Measurements from ENCODE around the gene FCHO1.
A peak's percentile ranks its signal among the peaks of the same experiment; 100 is the strongest.

The FCHO1 gene

GRCh38 chr19:17749912-17750317, 1.4 kb upstream of the FCHO1 start:
- Histone ChIP-seq H3K36me3 (ENCODE audit: control insufficient read depth in 2 of 2, insufficient read depth in 2 of 2, low read length in 2 of 2) (no peaks in the 10 kb centered on the region), H3K9ac (ENCODE audit: low read depth in 1 of 2, low read length in 2 of 2) (no peak overlapping the region), H3K9me3 (ENCODE audit: control insufficient read depth in 2 of 2, low read length in 2 of 2) (no peaks in the 10 kb centered on the region), H3K27ac (ENCODE audit: low read depth in 2 of 2, low read length in 2 of 2) (no peak overlapping the region), H3K27me3 (ENCODE audit: control insufficient read depth in 2 of 2, insufficient read depth in 2 of 2, low read length in 2 of 2) (peaks cover 0 to 2% of the 10 kb centered on the region in 2 donors), H3K4me1 (ENCODE audit: control insufficient read depth in 2 of 2, insufficient read depth in 2 of 2, low read length in 2 of 2) (peaks cover 3 to 4% of the 10 kb centered on the region in 2 donors), H3K4me3 (ENCODE audit: low read length in 2 of 2) (no peak overlapping the region)

GRCh38 chr19:17751912-17752273, 616 bp downstream of the FCHO1 start:
- H3K4me1 ChIP-seq (ENCODE audit: control insufficient read depth in 2 of 2, insufficient read depth in 2 of 2, low read length in 2 of 2), result peaks cover 3 to 4% of the 10 kb centered on the region in 2 donors
- H3K36me3 ChIP-seq (ENCODE audit: control insufficient read depth in 2 of 2, insufficient read depth in 2 of 2, low read length in 2 of 2), result no peaks in the 10 kb centered on the region
- H3K4me3 ChIP-seq (ENCODE audit: low read length in 2 of 2), result peak overlapping the region; percentile 1 to 69
- peaks cover 0 to 2% of the 10 kb centered on the region in 2 donors for H3K27me3 ChIP-seq (ENCODE audit: control insufficient read depth in 2 of 2, insufficient read depth in 2 of 2, low read length in 2 of 2)
- no peaks in the 10 kb centered on the region for H3K9me3 ChIP-seq (ENCODE audit: control insufficient read depth in 2 of 2, low read length in 2 of 2)
- peak overlapping the region; percentile 43 to 70 for H3K27ac ChIP-seq (ENCODE audit: low read depth in 2 of 2, low read length in 2 of 2)
- H3K9ac ChIP-seq (ENCODE audit: low read depth in 1 of 2, low read length in 2 of 2), result peak overlapping the region in 1 of 2 donors; percentile 24

- Histone ChIP-seq H3K36me3 (ENCODE audit: control insufficient read depth in 2 of 2, insufficient read depth in 2 of 2, low read length in 2 of 2) (no peaks in the 10 kb centered on the region), H3K27ac (ENCODE audit: low read depth in 2 of 2, low read length in 2 of 2) (no peak overlapping the region), H3K27me3 (ENCODE audit: control insufficient read depth in 2 of 2, insufficient read depth in 2 of 2, low read length in 2 of 2) (peaks cover 0 to 2% of the 10 kb centered on the region in 2 donors), H3K9ac (ENCODE audit: low read depth in 1 of 2, low read length in 2 of 2) (no peak overlapping the region), H3K4me3 (ENCODE audit: low read length in 2 of 2) (no peak overlapping the region), H3K4me1 (ENCODE audit: control insufficient read depth in 2 of 2, insufficient read depth in 2 of 2, low read length in 2 of 2) (no peaks in the 10 kb centered on the region), H3K9me3 (ENCODE audit: control insufficient read depth in 2 of 2, low read length in 2 of 2) (no peaks in the 10 kb centered on the region)
These were observed 1.8 kb downstream of the FCHO1 start for GRCh38 chr19:17752865-17753639.

- Histone ChIP-seq H3K36me3 (ENCODE audit: control insufficient read depth in 2 of 2, insufficient read depth in 2 of 2, low read length in 2 of 2) (no peaks in the 10 kb centered on the region), H3K4me3 (ENCODE audit: low read length in 2 of 2) (no peak overlapping the region), H3K4me1 (ENCODE audit: control insufficient read depth in 2 of 2, insufficient read depth in 2 of 2, low read length in 2 of 2) (no peaks in the 10 kb centered on the region), H3K27me3 (ENCODE audit: control insufficient read depth in 2 of 2, insufficient read depth in 2 of 2, low read length in 2 of 2) (peaks cover 0 to 2% of the 10 kb centered on the region in 2 donors), H3K27ac (ENCODE audit: low read depth in 2 of 2, low read length in 2 of 2) (no peak overlapping the region), H3K9me3 (ENCODE audit: control insufficient read depth in 2 of 2, low read length in 2 of 2) (no peaks in the 10 kb centered on the region), H3K9ac (ENCODE audit: low read depth in 1 of 2, low read length in 2 of 2) (no peak overlapping the region)
These were observed 2.7 kb downstream of the FCHO1 start for GRCh38 chr19:17753976-17754375.

DNA sequence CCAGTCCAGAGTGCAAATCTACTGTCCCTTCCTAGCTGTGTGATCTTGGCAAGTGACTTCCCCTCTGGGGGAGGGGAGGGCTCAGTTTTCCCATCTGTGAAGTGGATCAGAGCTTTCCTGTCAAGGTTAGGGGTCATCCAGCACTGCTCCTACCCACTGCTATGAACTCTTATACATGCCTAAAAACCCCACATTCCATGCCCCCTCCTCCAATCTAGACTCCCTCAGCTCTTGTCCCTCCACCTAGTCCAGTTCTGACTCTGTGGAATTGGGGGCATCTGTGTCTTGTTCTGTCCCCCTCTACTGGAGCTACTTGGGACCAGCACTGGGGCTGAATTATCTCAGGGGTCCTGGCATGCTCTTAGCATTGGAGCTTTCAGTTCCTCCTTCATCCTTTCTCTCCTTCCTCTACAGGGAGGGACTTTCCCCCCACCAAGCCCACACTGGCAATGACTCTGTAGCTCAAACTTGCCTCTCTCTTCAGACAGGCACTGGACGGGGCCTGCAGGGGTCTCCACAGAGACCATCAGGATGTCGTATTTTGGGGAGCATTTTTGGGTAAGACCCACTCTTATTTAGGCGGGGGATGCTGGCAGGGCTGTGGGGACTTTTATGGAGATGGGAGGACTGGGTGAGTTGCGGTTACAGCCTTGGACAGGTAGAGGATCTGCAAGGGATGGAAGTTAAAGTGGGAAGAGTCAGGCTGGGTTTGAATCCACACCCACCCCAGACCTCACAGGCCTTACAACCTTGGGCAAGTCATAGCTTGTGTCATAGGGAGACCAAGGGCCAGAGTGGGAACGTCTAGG, 3.6 kb downstream of the FCHO1 start:
- no peaks in the 10 kb centered on the region for H3K4me1 ChIP-seq (ENCODE audit: control insufficient read depth in 2 of 2, insufficient read depth in 2 of 2, low read length in 2 of 2)
- H3K36me3 ChIP-seq (ENCODE audit: control insufficient read depth in 2 of 2, insufficient read depth in 2 of 2, low read length in 2 of 2), result no peaks in the 10 kb centered on the region
- no peaks in the 10 kb centered on the region for H3K9me3 ChIP-seq (ENCODE audit: control insufficient read depth in 2 of 2, low read length in 2 of 2)
- H3K27ac ChIP-seq (ENCODE audit: low read depth in 2 of 2, low read length in 2 of 2), result no peak overlapping the region
- H3K27me3 ChIP-seq (ENCODE audit: control insufficient read depth in 2 of 2, insufficient read depth in 2 of 2, low read length in 2 of 2), result no peaks in the 10 kb centered on the region
- no peak overlapping the region for H3K4me3 ChIP-seq (ENCODE audit: low read length in 2 of 2)
- no peak overlapping the region for H3K9ac ChIP-seq (ENCODE audit: low read depth in 1 of 2, low read length in 2 of 2)

DNA sequence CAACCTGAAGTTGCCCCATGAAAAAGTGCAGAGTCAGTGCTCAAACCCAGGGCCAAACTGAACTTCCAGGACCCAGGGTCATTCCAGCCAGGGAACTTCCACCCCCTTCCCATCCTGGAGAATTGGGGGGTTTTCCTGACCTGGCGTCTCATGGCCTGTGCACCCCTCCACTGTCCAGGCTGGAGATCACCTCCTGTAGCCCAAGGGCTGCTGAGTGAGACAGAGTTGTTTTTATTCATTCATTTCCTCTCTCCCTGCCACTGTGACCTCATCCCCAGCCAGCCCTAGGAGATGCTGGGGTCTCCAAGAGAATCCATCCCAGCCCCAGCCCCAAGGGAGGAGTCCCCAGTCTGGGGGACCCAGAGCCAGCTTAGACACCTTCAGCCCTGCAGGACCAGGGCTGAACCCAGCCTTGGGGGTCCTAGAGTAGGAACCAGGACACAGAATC, 4.2 kb downstream of the FCHO1 start:
- Histone ChIP-seq H3K36me3 (ENCODE audit: control insufficient read depth in 2 of 2, insufficient read depth in 2 of 2, low read length in 2 of 2) (no peaks in the 10 kb centered on the region), H3K4me3 (ENCODE audit: low read length in 2 of 2) (no peak overlapping the region), H3K9ac (ENCODE audit: low read depth in 1 of 2, low read length in 2 of 2) (no peak overlapping the region), H3K27ac (ENCODE audit: low read depth in 2 of 2, low read length in 2 of 2) (no peak overlapping the region), H3K4me1 (ENCODE audit: control insufficient read depth in 2 of 2, insufficient read depth in 2 of 2, low read length in 2 of 2) (no peaks in the 10 kb centered on the region), H3K27me3 (ENCODE audit: control insufficient read depth in 2 of 2, insufficient read depth in 2 of 2, low read length in 2 of 2) (no peaks in the 10 kb centered on the region), H3K9me3 (ENCODE audit: control insufficient read depth in 2 of 2, low read length in 2 of 2) (no peaks in the 10 kb centered on the region)

GRCh38 chr19:17755977-17756670, 4.8 kb downstream of the FCHO1 start:
- Histone ChIP-seq H3K27me3 (ENCODE audit: control insufficient read depth in 2 of 2, insufficient read depth in 2 of 2, low read length in 2 of 2) (no peaks in the 10 kb centered on the region), H3K4me3 (ENCODE audit: low read length in 2 of 2) (no peak overlapping the region), H3K36me3 (ENCODE audit: control insufficient read depth in 2 of 2, insufficient read depth in 2 of 2, low read length in 2 of 2) (no peaks in the 10 kb centered on the region), H3K27ac (ENCODE audit: low read depth in 2 of 2, low read length in 2 of 2) (no peak overlapping the region), H3K9me3 (ENCODE audit: control insufficient read depth in 2 of 2, low read length in 2 of 2) (no peaks in the 10 kb centered on the region), H3K4me1 (ENCODE audit: control insufficient read depth in 2 of 2, insufficient read depth in 2 of 2, low read length in 2 of 2) (no peaks in the 10 kb centered on the region), H3K9ac (ENCODE audit: low read depth in 1 of 2, low read length in 2 of 2) (no peak overlapping the region)

- no peaks in the 10 kb centered on the region for H3K4me1 ChIP-seq (ENCODE audit: control insufficient read depth in 2 of 2, insufficient read depth in 2 of 2, low read length in 2 of 2)
- no peak overlapping the region for H3K4me3 ChIP-seq (ENCODE audit: low read length in 2 of 2)
- H3K27ac ChIP-seq (ENCODE audit: low read depth in 2 of 2, low read length in 2 of 2), result no peak overlapping the region
These were observed 5.8 kb downstream of the FCHO1 start for GRCh38 chr19:17757125-17757524.

GRCh38 chr19:17758515-17758914, 7.2 kb downstream of the FCHO1 start:
- no peaks in the 10 kb centered on the region for H3K36me3 ChIP-seq (ENCODE audit: control insufficient read depth in 2 of 2, insufficient read depth in 2 of 2, low read length in 2 of 2)
- H3K4me1 ChIP-seq (ENCODE audit: control insufficient read depth in 2 of 2, insufficient read depth in 2 of 2, low read length in 2 of 2), result no peaks in the 10 kb centered on the region
- H3K27me3 ChIP-seq (ENCODE audit: control insufficient read depth in 2 of 2, insufficient read depth in 2 of 2, low read length in 2 of 2), result no peaks in the 10 kb centered on the region
- no peak overlapping the region for H3K27ac ChIP-seq (ENCODE audit: low read depth in 2 of 2, low read length in 2 of 2)
- H3K4me3 ChIP-seq (ENCODE audit: low read length in 2 of 2), result no peak overlapping the region
- no peak overlapping the region for H3K9ac ChIP-seq (ENCODE audit: low read depth in 1 of 2, low read length in 2 of 2)
- H3K9me3 ChIP-seq (ENCODE audit: control insufficient read depth in 2 of 2, low read length in 2 of 2), result no peaks in the 10 kb centered on the region

More at GRCh38 chr19:17757125-17757524, 5.8 kb downstream of the FCHO1 start:
- Histone ChIP-seq H3K9me3 (ENCODE audit: control insufficient read depth in 2 of 2, low read length in 2 of 2) (no peaks in the 10 kb centered on the region), H3K36me3 (ENCODE audit: control insufficient read depth in 2 of 2, insufficient read depth in 2 of 2, low read length in 2 of 2) (no peaks in the 10 kb centered on the region), H3K9ac (ENCODE audit: low read depth in 1 of 2, low read length in 2 of 2) (no peak overlapping the region), H3K27me3 (ENCODE audit: control insufficient read depth in 2 of 2, insufficient read depth in 2 of 2, low read length in 2 of 2) (no peaks in the 10 kb centered on the region)

- Histone ChIP-seq H3K4me3 (ENCODE audit: low read length in 2 of 2) (no peak overlapping the region), H3K4me1 (ENCODE audit: control insufficient read depth in 2 of 2, insufficient read depth in 2 of 2, low read length in 2 of 2) (peaks cover 6 to 10% of the 10 kb centered on the region in 2 donors), H3K27me3 (ENCODE audit: control insufficient read depth in 2 of 2, insufficient read depth in 2 of 2, low read length in 2 of 2) (no peaks in the 10 kb centered on the region), H3K9ac (ENCODE audit: low read depth in 1 of 2, low read length in 2 of 2) (no peak overlapping the region), H3K36me3 (ENCODE audit: control insufficient read depth in 2 of 2, insufficient read depth in 2 of 2, low read length in 2 of 2) (no peaks in the 10 kb centered on the region), H3K9me3 (ENCODE audit: control insufficient read depth in 2 of 2, low read length in 2 of 2) (no peaks in the 10 kb centered on the region), H3K27ac (ENCODE audit: low read depth in 2 of 2, low read length in 2 of 2) (no peak overlapping the region)
These were observed 9.9 kb downstream of the FCHO1 start for GRCh38 chr19:17761148-17761547.

Data from mucosa of rectum (tissue), 2 donors.